ENCODE measurements around the gene CREB3L2. TPM values are rescaled to one million over a fixed set of nuclear protein-coding genes. Genes with fewer than 3 reads are reported as not detected.

Gene CREB3L2
- total RNA-seq, 4 donors from 2014 or later = 33.1 to 59.1 (median 43.3) TPM

DNA sequence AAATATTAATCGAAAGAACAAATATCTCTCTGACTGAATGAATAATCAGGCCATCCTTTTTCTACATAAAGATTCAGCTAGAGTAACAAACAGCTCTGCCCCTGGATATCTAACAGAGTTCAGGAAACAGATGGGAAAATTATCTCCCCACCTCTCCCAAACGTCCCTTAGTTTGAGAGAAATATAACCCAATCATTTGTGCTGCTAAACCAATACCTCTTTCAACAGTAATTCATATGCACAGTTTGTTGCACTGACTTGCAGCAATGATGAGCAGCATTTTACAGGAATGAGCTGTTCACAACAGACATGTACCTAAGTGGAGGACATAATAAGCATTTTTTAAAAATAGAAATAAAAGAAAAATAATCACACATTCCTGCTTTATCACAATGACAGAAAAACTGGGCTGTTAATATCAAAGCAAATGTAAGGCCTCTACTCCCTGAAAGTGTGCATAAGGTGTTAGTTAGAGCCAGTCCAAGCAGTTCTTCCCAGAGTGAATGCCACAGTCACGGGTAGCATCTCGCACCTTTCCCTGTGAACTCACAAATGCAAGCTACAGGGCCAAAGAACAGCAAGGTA lies 2.3 kb downstream of the CREB3L2 start:
- Histone ChIP-seq H3K4me1 (peaks cover 13 to 66% (median 29%) of the 10 kb centered on the region in 3 donors), H3K4me3 (peak overlapping the region; percentile 52 to 92), H3K27me3 (no peaks in the 10 kb centered on the region), H3K27ac (peak overlapping the region; percentile 59 to 99 (median 96)), H3K9me3 (no peaks in the 10 kb centered on the region), H3K36me3 (no peaks in the 10 kb centered on the region)
- ATAC-seq = no peak
- 18 to 21% methylated on average over 3 to 4 of the region's 4 CpGs for WGBS, 2 donors (ENCODE audit: low coverage in 1 of 2)
- TF ChIP-seq POLR2A (IDR thresholded peaks at IDR 0.05) (no peak), POLR2AphosphoS5 (IDR thresholded peaks at IDR 0.05) (no peak), EP300 (IDR thresholded peaks at IDR 0.05) (no peak)
- TF ChIP-seq, protein P1, sequence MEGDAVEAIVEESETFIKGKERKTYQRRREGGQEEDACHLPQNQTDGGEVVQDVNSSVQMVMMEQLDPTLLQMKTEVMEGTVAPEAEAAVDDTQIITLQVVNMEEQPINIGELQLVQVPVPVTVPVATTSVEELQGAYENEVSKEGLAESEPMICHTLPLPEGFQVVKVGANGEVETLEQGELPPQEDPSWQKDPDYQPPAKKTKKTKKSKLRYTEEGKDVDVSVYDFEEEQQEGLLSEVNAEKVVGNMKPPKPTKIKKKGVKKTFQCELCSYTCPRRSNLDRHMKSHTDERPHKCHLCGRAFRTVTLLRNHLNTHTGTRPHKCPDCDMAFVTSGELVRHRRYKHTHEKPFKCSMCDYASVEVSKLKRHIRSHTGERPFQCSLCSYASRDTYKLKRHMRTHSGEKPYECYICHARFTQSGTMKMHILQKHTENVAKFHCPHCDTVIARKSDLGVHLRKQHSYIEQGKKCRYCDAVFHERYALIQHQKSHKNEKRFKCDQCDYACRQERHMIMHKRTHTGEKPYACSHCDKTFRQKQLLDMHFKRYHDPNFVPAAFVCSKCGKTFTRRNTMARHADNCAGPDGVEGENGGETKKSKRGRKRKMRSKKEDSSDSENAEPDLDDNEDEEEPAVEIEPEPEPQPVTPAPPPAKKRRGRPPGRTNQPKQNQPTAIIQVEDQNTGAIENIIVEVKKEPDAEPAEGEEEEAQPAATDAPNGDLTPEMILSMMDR (IDR thresholded peaks at IDR 0.05) = no peak

DNA sequence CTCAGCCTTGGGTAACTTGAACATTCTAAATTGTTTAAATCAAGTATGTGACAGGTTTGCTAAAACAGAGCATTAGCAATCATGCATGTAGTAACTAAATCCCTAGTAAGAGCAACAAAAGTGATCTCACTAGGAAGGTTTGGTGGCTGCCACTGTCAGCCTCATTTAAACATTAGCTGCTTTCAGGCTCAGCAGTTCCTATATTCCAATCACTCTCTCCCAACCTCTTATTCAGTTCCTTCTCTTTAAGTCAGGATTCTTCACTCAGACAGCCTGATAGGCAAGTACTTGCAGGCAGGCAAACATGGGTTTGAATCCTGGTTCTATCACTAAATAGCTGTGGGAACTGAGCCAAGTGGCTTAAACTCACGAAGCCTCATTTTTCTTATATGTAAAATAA lies 3.6 kb downstream of the CREB3L2 start:
- ATAC-seq = no peak
- H3K27me3 ChIP-seq = no peaks in the 10 kb centered on the region
- 0% methylated on average over 1 of the region's 1 CpG; no CpG with 5 or more reads in 1 of the 2 donors for WGBS, 2 donors (ENCODE audit: low coverage in 1 of 2)
- TF ChIP-seq POLR2A (IDR thresholded peaks at IDR 0.05) = no peak
- TF ChIP-seq EP300 (IDR thresholded peaks at IDR 0.05) = no peak
- TF ChIP-seq POLR2AphosphoS5 (IDR thresholded peaks at IDR 0.05) = peak; percentile 16
- H3K4me1 ChIP-seq = peaks cover 13 to 79% (median 33%) of the 10 kb centered on the region in 3 donors
- no peaks in the 10 kb centered on the region for H3K9me3 ChIP-seq
- peak overlapping the region in 3 of 4 donors; percentile 96 to 99 (median 97) for H3K27ac ChIP-seq
- no peaks in the 10 kb centered on the region for H3K36me3 ChIP-seq
- no peak overlapping the region for H3K4me3 ChIP-seq

DNA sequence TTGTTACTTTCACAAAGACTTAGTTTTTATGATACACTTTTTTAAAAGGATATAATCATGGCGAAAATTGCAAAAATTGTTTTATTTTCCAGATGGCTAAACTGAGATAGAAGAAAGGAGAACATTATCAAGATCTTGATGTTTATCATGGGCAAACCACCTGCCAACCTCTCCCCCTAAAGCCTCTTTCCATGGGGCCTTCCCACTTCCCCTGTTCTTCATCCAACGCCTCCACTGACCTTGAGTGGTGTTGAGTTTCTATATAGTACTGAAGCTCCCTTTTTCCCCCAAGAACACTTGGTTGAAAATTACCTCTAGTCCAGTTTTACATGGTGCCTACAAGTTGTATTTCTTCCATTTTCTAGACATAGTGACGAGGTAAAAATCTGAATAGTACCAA lies 5.0 kb downstream of the CREB3L2 start:
- 47 to 75% methylated on average over 2 to 3 of the region's 3 CpGs for WGBS, 2 donors (ENCODE audit: low coverage in 1 of 2)

DNA sequence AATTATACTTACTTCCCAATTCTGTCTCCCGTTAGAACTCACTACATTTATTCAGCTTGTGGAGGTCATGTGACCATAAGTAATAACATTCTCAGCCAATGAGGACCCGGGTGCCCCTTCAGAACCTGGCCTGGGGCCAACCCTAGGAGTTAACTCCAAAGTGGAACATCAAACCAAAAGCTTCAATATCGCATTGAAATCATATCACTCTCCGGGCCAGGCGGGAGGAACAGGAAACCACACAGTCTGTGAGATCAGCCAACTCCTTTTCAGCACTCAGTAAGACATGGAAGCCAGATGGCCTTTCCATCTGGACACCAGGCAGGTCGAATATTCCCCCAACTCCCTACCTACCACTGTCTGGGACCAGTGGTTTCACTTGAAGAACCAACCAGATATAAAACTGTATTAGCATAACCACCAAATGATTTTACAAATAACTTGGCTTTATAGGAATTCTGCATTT lies 5.5 kb downstream of the CREB3L2 start:
- no peaks in the 10 kb centered on the region for H3K27me3 ChIP-seq
- no peak for ATAC-seq
- no peaks in the 10 kb centered on the region for H3K9me3 ChIP-seq
- H3K27ac ChIP-seq = peak overlapping the region in 3 of 4 donors; percentile 22 to 97 (median 32)
- WGBS, 2 donors (ENCODE audit: low coverage in 1 of 2) = 48 to 69% methylated on average over 3 to 6 of the region's 6 CpGs
- no peak overlapping the region for H3K4me3 ChIP-seq
- peaks cover 13 to 91% (median 46%) of the 10 kb centered on the region in 3 donors for H3K4me1 ChIP-seq
- TF ChIP-seq POLR2A (IDR thresholded peaks at IDR 0.05) (no peak), POLR2AphosphoS5 (IDR thresholded peaks at IDR 0.05) (no peak), EP300 (IDR thresholded peaks at IDR 0.05) (no peak)
- TF ChIP-seq, protein P1 (IDR thresholded peaks at IDR 0.05) = no peak
- H3K36me3 ChIP-seq = no peaks in the 10 kb centered on the region

More for the DNA sequence above, 5.0 kb downstream of the CREB3L2 start:
- Histone ChIP-seq H3K27me3 (no peaks in the 10 kb centered on the region), H3K4me3 (no peak overlapping the region), H3K4me1 (peaks cover 13 to 86% (median 45%) of the 10 kb centered on the region in 3 donors), H3K9me3 (no peaks in the 10 kb centered on the region), H3K27ac (peak overlapping the region in 3 of 4 donors; percentile 22 to 97 (median 32)), H3K36me3 (no peaks in the 10 kb centered on the region)
- no peak for ATAC-seq
- TF ChIP-seq POLR2AphosphoS5 (IDR thresholded peaks at IDR 0.05) (no peak), POLR2A (IDR thresholded peaks at IDR 0.05) (no peak), EP300 (IDR thresholded peaks at IDR 0.05) (no peak)
- TF ChIP-seq, protein P1 (IDR thresholded peaks at IDR 0.05) = no peak

DNA sequence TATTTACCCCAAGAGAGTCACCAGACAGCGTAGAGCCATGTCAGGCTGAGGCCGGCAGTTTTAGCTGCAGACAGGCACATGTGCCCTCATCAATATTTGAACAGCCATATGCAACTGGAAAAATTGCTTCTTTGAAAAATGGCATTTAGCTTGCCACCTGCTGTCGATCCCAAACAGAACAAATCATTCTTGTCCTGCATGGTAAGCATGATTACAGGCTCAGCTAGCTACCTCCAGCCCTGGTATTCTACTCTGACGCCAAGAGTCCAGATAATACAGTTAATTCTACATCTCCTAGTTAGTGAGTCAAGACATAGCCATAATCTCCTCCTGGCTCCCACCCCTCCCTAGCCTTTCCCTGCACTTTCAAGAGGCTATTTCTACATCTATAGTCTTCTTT lies 7.7 kb downstream of the CREB3L2 start:
- TF ChIP-seq POLR2AphosphoS5 (IDR thresholded peaks at IDR 0.05) (no peak), EP300 (IDR thresholded peaks at IDR 0.05) (no peak), POLR2A (IDR thresholded peaks at IDR 0.05) (no peak)
- TF ChIP-seq, protein P1 (IDR thresholded peaks at IDR 0.05) = no peak
- H3K36me3 ChIP-seq = no peaks in the 10 kb centered on the region
- H3K4me1 ChIP-seq = peaks cover 19 to 98% (median 53%) of the 10 kb centered on the region in 3 donors
- no peaks in the 10 kb centered on the region for H3K9me3 ChIP-seq
- peak overlapping the region in 3 of 4 donors; percentile 64 to 76 (median 74) for H3K27ac ChIP-seq
- H3K27me3 ChIP-seq = no peaks in the 10 kb centered on the region
- no peak overlapping the region for H3K4me3 ChIP-seq
- no peak for ATAC-seq
- WGBS, 2 donors (ENCODE audit: low coverage in 1 of 2) = 67 to 72% methylated on average over 4 of the region's 4 CpGs
